HG03108 (cell line): ENCODE measurements around the gene ZFHX3.

Experiments used
- ATAC-seq: cut with Tn5 transposase; IDR thresholded peaks from one replicate; pipeline ENCODE4 v1.9.1; 2021; ENCODE audit warnings: moderate library complexity; ENCODE audit not compliant: unreplicated experiment

ZFHX3 gene

DNA sequence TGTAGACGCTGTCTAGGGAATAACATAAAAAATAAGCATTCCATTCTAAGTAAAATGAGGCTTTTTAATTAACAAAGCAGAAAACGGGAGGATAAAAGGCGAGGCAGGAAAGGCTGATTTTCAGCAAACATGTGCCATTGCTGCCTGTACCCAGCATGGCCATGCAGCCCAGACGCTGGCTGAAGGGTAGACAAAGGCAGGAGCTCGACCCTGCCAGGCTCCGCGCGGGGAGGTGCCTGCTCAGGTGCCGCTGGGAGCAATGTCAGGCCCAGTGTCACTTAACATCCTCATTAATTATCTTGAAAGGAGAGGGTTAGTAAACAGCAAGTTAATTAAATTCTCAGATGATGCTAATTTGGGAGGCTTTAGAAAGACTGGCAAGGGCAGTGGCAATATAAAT is 136.0 kb downstream of the ZFHX3 start:
- no peak for ATAC-seq

DNA sequence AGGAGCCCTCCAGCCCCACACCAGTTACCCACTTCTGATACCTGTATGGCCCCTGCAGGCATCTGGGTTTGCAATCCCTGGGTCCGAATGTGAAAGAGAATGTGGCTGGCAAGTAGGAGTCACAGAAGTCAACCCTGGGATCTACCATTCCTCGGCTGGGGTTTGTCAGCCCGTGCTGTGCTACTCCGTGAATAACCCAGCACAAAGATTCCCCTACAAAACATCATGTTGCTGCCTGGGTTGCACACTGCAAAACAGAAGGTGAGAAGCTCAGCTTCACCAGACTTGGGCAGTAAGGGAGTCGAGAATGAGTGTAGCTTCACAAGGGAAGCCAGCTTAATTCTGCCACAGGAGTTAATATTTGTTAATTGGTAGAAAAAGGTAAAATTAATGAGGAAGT is 137.1 kb downstream of the ZFHX3 start:
- no peak for ATAC-seq

DNA sequence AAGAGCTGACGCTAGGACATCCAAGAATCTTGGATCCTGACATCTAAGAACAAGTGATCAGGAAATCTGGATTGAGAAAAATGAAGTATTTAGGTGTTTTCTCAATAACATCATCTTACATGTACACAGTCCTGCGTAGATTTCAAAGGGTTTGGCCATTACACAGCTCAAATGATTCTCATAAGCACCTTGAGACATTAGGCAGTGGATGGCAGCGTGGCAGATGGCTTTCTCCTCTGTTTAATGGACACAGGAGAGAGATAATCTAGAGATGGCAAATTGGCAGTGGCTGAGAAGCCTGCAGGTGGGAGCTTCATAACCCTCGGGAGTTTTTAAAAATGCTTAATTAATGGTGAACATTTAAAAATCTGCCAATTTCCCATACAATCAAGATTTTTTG is 137.5 kb downstream of the ZFHX3 start:
- no peak for ATAC-seq

DNA sequence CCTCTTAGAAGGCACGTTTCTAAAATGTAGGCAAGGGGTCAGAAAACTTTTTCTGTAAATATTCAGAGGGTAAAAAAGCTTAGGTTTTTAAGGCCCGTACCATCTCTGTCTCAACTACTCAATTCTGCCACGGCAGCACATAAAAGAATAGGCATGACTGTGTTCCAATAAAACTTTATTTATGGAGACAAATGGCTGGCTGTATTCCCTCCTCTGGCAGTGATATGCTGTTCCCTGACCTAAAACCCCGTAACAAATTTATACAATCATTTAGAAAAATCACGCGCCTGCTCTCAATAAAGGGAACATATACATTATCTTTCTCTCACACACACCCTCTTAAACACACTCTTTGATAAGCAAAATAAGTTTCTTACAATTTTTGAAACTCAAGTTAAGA is 138.7 kb downstream of the ZFHX3 start:
- ATAC-seq: no peak

DNA sequence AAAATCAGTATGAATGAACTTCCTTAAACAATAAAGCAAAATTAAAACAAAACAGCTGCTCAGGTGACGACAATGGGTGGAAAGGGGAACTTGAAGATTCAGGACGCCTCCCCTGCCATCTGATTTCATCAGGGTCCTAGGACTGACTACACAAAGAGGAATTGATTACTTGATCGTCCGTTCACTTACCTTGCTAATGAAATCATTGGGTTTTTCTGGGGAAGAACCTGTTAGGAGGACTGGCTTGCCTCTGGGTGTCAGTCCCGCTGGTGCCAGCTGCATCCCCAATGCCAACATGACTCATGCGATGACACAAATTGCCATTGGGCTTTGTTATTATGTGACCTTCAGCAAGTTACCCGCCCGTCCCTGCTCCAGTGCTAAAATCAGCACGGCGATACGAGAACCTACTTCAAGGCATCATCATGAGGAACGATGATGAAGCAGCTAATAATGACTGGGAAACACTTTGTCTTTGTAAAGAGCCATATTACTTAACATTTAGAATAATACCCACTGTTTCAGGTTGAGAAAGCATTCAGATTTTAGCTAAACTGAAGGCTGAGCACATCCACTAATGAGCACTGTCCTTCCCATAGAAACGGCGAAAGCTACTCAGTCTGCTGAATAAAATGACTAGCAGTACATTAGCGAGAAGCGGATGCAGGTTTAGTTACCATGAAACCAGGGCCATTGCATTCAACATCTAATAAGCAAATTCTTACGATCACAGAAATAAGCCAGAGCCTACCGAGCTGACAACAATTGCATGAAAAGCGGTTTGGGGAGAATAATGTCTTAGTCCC is 139.4 kb downstream of the ZFHX3 start:
- no peak for ATAC-seq

DNA sequence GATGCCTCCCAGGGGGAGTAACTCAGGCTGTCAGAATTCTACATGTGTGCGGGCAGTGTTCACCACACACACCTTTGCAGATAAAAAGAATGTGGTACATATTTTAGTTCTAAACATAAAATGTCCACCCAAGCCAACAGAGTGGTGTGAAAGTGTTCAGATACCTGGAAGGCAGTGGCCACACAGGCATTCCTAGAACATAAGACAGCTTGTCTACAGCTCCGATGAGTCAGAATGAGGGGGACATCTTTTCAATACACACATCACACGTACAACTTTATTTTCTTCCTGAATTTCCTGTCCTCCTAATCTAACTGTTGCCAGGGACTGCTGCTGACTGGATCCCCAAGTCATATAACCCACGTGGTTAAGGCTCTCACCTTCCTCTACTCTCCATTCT is 142.3 kb downstream of the ZFHX3 start:
- no peak for ATAC-seq

DNA sequence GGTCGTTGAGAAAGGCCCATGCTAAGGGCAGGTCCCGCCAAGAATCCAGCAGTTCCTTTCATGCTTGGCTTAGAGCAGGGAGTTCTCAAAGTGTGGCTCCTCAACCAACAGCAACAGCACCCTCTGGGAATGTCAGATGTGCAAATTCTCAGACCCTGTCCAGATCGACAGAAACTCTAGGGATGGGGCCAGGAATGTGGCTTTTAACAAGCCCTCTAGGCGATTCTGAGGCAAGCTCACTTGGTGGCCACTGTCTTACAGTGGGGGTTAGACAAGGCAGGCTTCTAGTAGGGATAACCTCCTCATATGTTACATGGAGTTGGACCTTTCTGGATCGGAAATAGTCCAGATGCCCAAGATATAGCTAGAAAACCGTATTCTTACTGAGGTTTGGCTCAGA is 144.8 kb downstream of the ZFHX3 start:
- ATAC-seq: no peak

DNA sequence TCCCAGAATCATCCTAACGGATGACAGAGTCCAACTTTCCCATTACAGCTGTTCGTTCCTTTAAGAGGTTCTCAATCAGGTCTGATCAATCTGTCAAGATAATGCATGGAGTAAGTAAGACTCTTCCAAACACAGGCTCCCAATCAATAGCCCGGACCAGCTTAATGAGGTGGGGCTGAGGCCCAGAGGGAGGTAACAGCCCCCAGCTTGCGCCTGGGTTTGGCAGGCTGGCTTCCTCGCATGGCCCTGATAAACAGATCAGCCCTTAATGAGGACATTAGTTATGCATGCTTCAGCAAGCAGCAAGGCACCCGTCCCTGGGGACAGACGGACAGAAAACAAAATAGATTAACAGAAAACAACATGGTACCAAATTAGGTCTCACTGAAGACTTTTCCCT is 145.7 kb downstream of the ZFHX3 start:
- no peak for ATAC-seq

DNA sequence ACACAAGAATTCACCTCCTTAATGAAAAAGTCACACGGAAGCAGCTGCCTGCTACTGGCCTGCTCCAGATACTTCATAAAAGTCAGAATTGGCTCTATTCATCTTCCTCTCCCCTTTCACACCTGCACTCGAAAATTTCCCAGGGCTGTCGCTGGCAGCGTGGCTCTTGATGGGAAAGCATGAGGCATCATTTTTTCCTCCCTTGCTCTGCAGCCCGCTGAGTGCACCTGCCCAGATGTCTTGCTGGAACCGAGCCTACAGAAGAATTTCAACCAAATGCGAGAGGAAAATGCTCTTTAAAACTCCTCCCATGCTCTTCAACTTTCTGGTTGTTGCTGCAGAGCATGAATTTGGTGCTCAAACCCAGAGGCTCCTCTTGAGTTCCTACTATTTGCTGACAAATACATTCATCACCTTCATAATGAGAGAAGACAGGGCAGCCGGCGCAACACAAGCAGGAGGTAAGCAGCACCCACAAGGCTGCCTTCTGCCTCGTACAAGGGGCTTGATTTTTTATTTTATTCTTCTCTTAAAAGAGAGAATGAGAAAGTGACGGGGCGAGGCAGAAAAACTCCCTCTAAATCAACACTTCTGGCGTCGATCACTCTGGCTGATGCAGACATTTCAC is 146.8 kb downstream of the ZFHX3 start:
- no peak for ATAC-seq

DNA sequence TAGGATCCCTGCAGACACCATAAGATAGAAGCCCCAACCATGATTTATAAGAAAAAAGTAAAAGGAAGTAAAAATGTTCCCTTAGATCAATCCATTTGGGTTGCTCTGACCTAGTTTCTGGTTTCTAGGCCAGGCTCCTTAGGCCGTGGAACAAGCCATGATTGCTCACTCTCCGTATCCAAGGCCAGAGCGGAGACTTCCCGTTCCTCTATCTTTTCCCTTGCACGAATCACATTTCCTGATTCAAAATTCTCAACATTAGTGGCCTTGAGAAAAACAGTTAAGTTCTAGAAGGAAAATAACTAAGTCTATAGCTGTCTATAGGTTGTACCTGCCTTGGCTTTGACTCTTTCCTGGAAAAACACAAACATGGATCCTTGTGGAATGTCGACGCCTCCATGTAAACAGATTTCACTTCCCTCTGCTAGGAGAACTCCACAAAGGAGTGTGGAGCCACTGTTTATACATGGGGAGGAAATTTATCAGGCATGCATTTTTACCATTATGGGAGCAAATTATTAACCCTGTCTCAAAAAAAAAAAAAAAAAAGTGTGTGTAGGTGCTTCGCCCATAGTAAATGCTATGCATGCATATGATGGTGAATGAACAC is 149.6 kb downstream of the ZFHX3 start:
- no peak for ATAC-seq

DNA sequence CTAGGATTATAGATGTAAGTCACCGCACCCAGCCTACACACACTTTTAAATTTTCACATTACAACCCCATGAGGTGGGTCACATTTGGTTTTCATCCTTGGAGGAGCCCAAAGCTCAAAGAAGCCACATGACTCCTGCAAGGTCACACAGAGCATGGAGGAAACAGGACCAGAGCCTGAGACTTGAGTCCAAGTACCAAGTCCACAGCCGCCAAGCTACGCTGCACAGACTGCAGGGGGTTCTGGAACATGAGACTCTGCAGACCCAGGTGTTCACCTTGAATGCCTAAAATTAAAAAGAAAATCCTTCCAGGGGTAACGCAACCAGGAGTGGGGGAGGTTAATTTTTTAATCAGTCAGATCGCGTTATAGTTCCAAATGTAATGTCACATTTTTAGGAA is 150.2 kb downstream of the ZFHX3 start:
- no peak for ATAC-seq

DNA sequence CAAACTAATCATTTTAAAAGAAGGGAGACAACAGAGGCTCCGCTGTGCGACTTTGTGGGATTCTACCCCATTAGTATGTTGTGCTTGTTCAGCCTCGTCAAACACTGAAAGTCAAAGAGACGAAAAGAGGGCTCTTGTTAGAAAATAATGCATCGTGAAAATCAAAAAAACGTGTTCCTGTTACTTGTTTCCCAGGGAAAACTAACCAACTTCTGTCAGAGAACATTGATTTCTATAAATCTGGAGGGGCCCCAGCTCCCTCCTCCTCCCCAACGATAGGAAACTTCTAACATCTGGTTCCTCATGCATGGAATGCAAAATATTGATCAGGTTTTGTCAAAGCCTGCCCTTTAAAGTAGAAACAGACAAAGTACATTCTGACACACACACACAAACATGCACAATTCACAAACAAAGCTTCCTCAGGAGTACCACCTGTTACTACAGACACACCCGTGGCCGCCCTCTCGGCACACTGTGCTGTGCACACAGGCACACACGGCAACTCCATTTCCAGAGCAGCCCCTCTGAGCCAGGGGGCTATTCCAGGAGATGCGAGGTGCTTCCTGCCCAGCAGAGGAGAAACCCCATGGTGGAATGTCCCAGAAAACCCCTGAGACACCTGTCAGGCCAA is 151.3 kb downstream of the ZFHX3 start:
- ATAC-seq: no peak

DNA sequence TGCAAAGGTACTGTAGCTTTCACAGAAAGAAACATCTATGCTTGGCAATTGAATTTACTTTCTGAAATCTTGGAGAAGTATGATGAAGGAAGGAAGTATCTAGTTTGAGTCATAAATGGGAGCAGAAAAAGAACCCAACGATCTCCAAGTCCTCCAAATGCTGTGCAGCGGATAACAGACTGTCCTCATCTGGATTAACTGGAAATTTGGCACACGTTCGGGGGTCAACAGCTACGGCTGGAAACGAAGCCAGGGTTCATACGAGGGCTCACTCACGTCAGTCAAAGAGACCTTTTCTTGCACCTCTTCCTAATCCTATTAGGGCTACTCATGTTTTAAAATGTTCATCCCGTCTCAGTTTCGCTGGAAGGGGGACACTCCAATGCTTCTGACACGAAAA is 152.0 kb downstream of the ZFHX3 start:
- no peak for ATAC-seq

DNA sequence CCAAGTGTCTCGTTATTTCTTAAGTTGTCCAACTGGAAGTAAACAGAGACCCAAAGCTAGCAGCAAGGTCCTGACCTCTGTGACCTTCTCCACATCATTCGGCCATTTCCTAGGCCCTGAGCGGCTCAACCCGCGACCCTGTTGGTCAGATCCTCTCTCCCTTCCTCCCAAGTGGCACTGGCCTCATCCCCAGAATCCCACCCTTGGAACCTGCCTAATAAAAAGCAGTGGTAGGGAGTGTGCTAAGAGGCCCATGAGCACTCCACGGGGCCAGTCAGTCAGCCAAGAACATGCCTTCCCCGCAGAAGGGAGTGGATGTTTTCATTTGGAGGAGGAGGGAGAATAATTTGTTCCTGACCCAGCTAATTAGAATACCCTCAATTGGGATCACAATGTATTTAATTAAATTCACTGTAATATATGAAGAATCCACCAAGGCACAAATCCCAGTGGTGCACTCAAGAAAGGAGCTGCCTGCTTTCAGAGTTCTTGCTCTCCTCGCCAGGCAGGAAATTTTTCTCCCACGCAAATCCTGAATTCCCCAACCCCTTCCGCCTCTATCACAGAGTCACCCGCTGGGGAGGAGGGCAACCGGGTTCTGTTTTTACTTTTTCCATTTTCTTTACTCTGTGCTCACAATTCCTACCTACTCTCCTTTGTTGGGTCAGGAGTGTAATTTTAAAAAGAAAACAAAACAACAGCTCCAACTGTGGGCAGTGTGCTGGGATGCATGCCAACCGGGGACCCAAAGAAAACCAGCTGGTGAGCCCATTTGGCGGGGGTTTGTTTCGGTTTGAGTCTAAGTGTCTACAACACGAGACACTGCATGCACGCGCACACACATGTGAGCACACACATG is 153.4 kb downstream of the ZFHX3 start:
- no peak for ATAC-seq

DNA sequence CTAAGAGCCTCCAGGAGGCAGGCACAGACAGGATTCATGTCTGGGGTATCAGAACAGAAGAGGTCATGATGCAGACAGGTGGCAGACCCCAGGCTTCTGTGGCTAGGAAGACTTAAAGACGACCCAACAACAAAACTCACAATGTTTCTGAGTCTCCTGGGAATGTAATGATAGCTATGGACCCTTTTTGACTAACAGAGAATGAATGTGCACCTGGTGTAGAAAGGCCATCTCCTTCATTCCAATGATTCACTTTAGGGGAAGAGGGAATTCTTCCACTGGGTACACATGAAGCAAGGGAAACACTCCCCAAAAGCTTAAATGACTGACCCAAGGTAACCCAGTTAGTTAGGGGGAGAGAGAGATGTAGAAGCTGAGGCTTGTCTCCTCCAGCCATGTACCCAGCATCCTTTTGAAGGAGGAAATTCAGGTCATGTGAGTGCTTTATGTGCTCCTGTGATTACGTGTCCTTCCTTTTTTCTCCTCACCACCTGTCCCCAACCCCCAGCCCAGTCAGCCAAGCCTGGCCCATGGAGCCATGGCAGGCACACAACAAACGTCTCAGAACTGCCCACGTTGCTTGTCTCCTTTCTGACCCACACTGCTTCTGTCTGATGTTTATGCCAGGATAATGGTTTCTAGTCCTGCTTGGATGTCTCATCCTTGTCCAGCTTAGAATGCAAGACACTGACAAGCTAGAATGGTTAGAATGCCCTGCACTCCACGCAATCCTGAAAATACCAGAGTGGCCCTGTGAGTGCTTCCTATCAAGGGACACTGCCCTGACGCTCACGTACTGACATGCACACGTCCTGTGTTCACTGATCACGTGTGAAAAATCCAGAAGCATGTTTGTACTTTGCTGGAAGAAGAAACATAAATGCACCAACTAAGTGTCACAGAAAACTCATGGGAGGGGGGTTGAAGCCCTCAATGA is 156.4 kb downstream of the ZFHX3 start:
- no peak for ATAC-seq

DNA sequence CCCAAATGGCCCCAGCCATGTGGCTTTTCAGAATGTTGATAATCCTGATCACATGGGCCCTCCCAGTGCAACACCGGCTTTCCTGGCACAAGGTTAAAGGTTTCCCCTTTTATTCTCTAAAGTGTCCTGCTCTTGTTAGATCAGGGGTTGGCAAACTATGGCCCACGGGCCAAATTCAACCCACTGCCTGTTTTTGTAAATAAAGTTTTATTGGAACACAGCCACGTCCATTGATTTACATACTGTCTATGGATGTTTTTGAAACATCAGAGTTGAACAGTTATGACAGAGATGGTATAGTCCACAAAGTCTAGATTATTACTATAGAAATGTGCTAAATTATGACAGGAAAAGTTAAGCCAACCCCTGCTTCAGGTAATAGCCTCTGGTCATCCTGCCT is 157.3 kb downstream of the ZFHX3 start:
- ATAC-seq: no peak

DNA sequence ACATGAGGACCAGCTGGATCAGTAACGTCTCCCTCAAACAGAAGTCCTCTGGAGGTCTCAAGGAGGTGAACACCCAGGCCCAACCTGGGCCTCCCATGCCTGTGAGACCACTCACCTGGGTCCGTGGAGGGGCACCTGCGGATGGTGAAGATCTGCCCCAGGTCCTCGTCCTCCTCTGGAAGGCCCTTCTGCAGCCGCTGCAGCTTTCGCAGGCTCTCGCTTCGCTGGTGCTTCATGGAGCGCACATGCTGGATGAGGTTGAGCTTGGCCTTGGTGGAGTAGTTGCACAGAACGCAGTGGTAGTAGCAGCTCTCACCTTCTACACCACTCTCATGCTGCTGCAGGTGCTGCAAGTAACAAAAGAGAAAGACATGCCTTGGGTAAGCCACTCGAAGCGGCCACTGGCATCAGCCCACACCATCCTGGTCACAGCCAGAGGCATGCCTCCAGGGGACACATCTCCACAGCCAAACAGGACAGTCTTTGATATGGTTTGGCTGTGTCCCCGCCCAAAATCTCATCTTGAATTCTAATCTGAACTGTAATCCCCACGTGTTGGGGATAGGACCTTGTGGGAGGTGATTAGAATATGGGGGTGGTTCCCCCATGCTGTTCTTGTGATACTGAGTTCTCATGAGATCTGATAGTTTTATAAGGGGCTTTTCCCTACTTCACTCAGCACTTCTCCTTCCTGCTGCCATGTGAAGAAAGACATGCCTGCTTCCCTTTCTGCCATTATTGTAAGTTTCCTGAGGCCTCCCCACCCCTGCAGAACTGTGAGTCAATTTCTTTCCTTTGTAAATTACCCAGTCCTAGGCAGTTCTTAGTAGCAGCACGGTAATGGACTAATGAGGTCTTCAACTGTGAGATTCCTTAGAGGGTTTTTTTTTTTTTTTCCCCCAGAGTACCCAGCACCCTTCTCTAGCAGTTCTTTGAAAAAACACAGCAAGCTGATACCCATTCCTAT is 158.0 kb downstream of the ZFHX3 start:
- ATAC-seq: no peak

DNA sequence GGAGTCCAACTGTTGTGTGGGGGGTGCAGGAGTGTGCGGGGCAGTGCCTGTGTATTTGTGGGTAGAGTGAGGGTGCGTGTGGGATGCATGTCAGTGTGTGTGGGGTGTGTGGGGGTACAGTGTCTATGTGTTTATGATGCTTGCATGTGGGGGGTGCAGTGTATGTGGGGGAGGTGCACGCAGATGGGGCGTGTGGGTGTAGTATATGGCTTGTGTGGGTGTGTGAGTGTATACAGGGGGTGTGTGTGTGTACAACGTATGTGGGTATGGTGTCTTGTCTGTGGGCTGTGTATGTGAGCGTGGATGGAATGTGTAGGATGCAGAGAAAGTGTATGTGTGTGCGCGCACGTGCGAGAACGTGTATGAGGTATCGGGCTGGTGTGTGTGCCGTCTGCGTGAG is 160.4 kb downstream of the ZFHX3 start:
- no peak for ATAC-seq
